K562 (cell line): ENCODE data around the gene PTGER3. TPM values are rescaled to one million over a fixed set of nuclear protein-coding genes. Genes with fewer than 3 reads are reported as not detected.
A peak's percentile ranks its signal among the peaks of the same experiment; 100 is the strongest.

Experiments
- ATAC-seq: fragments of 200-7000 bp; cut with Tn5 transposase; 3 replicates; pipeline ENCODE4 v1.9.1; 2020; ENCODE audit warnings: moderate library complexity
- BruUV-seq: library from RNA; stranded (reverse); fragments of 400-500 nt; replicated peaks from 2 replicates; lab custom pipeline; 2021; lab: Mats Ljungman, UMichigan
- CTCF ChIA-PET: fragments of 300-600 bp; formaldehyde crosslinking; extraction: SDS; loops from one replicate; lab custom pipeline; 2021; ENCODE audit warnings: low intra/inter-chr PET ratio; lab: Yijun Ruan, JAX
- POLR2A ChIA-PET: fragments of 300-600, 350-650 bp; sonication (Branson Sonifier 250); formaldehyde crosslinking; extraction: SDS; loops from one replicate; lab custom pipeline; 2021; ENCODE audit warnings: antibody characterized with exemption, inconsistent platforms; lab: Yijun Ruan, JAX
- DNase-seq, 4 experiments: peaks; one replicate each; pipeline versions ENCODE4 v3.0.0 to v3.0.0-alpha.2; 2011 to 2018; ENCODE audit warnings: low spot score in 3 of 4, mixed read lengths in 3 of 4; ENCODE audit errors: extremely low read depth in 1 of 4
- FAIRE-seq: peaks from 2 replicates; lab custom pipeline; 2011; peaks lifted over from hg19 to GRCh38; lab: Jason Lieb, UNC
- H2AFZ ChIP-seq: 2 replicates; pipeline ENCODE4 v1.6.0; 2011; ENCODE audit warnings: low read depth, low read length, control low read depth, inconsistent platforms
- H3K27ac ChIP-seq: fragments of 200-600 bp; 3 replicates; pipeline ENCODE4 v1.8.0; 2011; ENCODE audit warnings: low read depth, mild to moderate bottlenecking, control low read depth, inconsistent platforms, low read length, moderate library complexity, mixed read lengths; ENCODE audit errors: extremely low read depth
- H3K27me3 ChIP-seq, 2 experiments: fragments of 300-600 bp in 1 of 2; 2 replicates in 1 of 2; 3 replicates in 1 of 2; pipeline versions ENCODE4 v1.6.0 to v1.8.0; 2011; ENCODE audit warnings: inconsistent platforms in 2 of 2, low read length in 2 of 2, mild to moderate bottlenecking in 1 of 2, mixed read lengths in 1 of 2, moderate library complexity in 1 of 2; ENCODE audit not compliant: control insufficient read depth in 2 of 2, insufficient read depth in 2 of 2
- H3K36me3 ChIP-seq: fragments of 300-600 bp; 3 replicates; pipeline ENCODE4 v1.8.0; 2011; ENCODE audit warnings: mild to moderate bottlenecking, low read length, inconsistent platforms; ENCODE audit not compliant: control insufficient read depth, insufficient read depth
- H3K4me1 ChIP-seq, 2 experiments: fragments of 200-600 bp in 1 of 2; replicated peaks in 1 of 2; 2 replicates in 1 of 2; 3 replicates in 1 of 2; pipeline versions ENCODE4 v1.5.1 to v1.8.0; 2011; ENCODE audit warnings: inconsistent platforms in 2 of 2, low read length in 2 of 2, mild to moderate bottlenecking in 1 of 2, mixed read lengths in 1 of 2, moderate library complexity in 1 of 2; ENCODE audit not compliant: control insufficient read depth in 2 of 2, insufficient read depth in 2 of 2
- H3K4me2 ChIP-seq: 2 replicates; pipeline ENCODE4 v1.6.1; 2011; ENCODE audit warnings: low read length, control low read depth, inconsistent platforms, mixed read lengths; ENCODE audit not compliant: insufficient read depth
- H3K4me3 ChIP-seq: fragments of 200-600 bp; sonication (generic), shearing (Covaris generic); 2 replicates; pipeline ENCODE4 v1.5.1; 2016; ENCODE audit warnings: control low read depth, inconsistent platforms
- H3K79me2 ChIP-seq: fragments of 200-600 bp; 3 replicates; pipeline ENCODE4 v1.8.0; 2011; ENCODE audit warnings: low read length, inconsistent platforms; ENCODE audit not compliant: control insufficient read depth, insufficient read depth
- H3K9ac ChIP-seq, 2 experiments: 2 replicates each; pipeline versions ENCODE4 v1.6.0 to v1.6.1; 2011; ENCODE audit warnings: low read depth in 2 of 2, low read length in 2 of 2, control low read depth in 1 of 2, inconsistent platforms in 1 of 2, mild to moderate bottlenecking in 1 of 2, mixed read lengths in 1 of 2; ENCODE audit not compliant: insufficient read depth in 1 of 2
- H3K9me1 ChIP-seq: one replicate; pipeline ENCODE4 v1.6.0; 2011; ENCODE audit warnings: inconsistent platforms, mild to moderate bottlenecking, low read length, moderate library complexity; ENCODE audit not compliant: control insufficient read depth, insufficient read depth
- H3K9me3 ChIP-seq: replicated peaks from 2 replicates; pipeline ENCODE4 v1.5.1; 2011; ENCODE audit warnings: low read depth, low read length, inconsistent platforms; ENCODE audit not compliant: control insufficient read depth, insufficient read depth
- H4K20me1 ChIP-seq: replicated peaks from 2 replicates; pipeline ENCODE4 v1.6.1; 2011; ENCODE audit warnings: low read length, inconsistent platforms, mixed read lengths; ENCODE audit not compliant: control insufficient read depth, insufficient read depth
- ARID1B ChIP-seq: fragments of 450-650 bp; IDR thresholded peaks from 2 replicates; pipeline ENCODE4 v1.6.1; 2016; ENCODE audit warnings: antibody characterized with exemption, mild to moderate bottlenecking, inconsistent platforms
- CBFA2T3 ChIP-seq: fragments of 450-650 bp; IDR thresholded peaks from 2 replicates; pipeline ENCODE4 v1.6.1; 2017
- LARP7 ChIP-seq: fragments of 450-650 bp; IDR thresholded peaks from 2 replicates; pipeline ENCODE4 v1.6.1; 2016
- MTF1 ChIP-seq: fragments of 250-450 bp; sonication (Bioruptor Pico); IDR thresholded peaks from 2 replicates; pipeline ENCODE4 v1.9.0; 2021; ENCODE audit warnings: moderate library complexity, mild to moderate bottlenecking, inconsistent platforms, borderline replicate concordance
- ZNF444 ChIP-seq: fragments of 250-450 bp; sonication (Bioruptor Pico); IDR thresholded peaks from 2 replicates; pipeline ENCODE4 v1.4.0; 2020; ENCODE audit warnings: mild to moderate bottlenecking, moderate library complexity
- WGBS: fragments of 100-300 bp; shearing (Covaris generic); methylation state at CpG from one replicate; pipeline ENCODE4 v1.1.6; 2016; ENCODE audit warnings: low coverage, mixed read lengths; ENCODE audit not compliant: insufficient coverage; ENCODE audit errors: missing lambda C conversion rate; 5-methylcytosine and 5-hydroxymethylcytosine counted together
- in situ Hi-C: fragments of 300-500 bp; cut with MboI; formaldehyde crosslinking; loops from 4 replicates; pipeline ENCODE4 v1.15.0; 2018; ENCODE audit warnings: inconsistent platforms, mixed read lengths
- intact Hi-C: fragments of 100-400 bp; cut with micrococcal nuclease; formaldehyde crosslinking; loops from 2 replicates; pipeline ENCODE4 v1.14.2; 2022
- polyA plus RNA-seq, 8 experiments: library from polyadenylated mRNA; depleted of rRNA in 4 of 8; stranded (reverse) in 5 of 8; unstranded in 3 of 8; fragments of >200 nt; fragmentation: Nextera tagmentation in 2 of 8; fragmentation: Illumina TruSeq in 1 of 8; extraction: Ambion mirVana in 2 of 8; extraction: Trizol in 1 of 8; gene quantifications; 2 replicates each; pipeline versions ENCODE4 v1.2.1 to v1.2.3, GENCODE V29; 2011 to 2014; ENCODE audit warnings: inconsistent platforms in 1 of 8, missing spikeins in 1 of 8
- total RNA-seq, 7 experiments: library from RNA; depleted of rRNA in 6 of 7; stranded (reverse); fragments of >200 nt in 6 of 7; fragmentation: Illumina TruSeq in 2 of 7; extraction: Trizol in 2 of 7; gene quantifications; 2 replicates each; pipeline versions ENCODE4 v1.2.1 to v1.2.3, GENCODE V29; 2011 to 2021; ENCODE audit warnings: low replicate concordance in 1 of 7
- TF ChIP-seq, protein P1 (sequence below): fragments of 250-450 bp; sonication (Bioruptor Pico); IDR thresholded peaks from 2 replicates; pipeline ENCODE4 v1.4.0; 2020; ENCODE audit warnings: mild to moderate bottlenecking, moderate library complexity

Gene PTGER3
- total and polyA plus RNA-seq, 9 of the 15 experiments (the other 6 are each of a cell fraction or from before 2014, with no cell fraction given): 3.8 to 28.5 (median 14.2) TPM

- TF ChIP-seq CBFA2T3 (peak; percentile 27; the same call in 1 of the 2 replicates), ARID1B (0 out of 2 replicates have a peak, but pooled peaks have one; percentile 11), ZNF444 (CRISPR knock-in tag) (no peak), MTF1 (CRISPR knock-in tag) (no peak), LARP7 (no peak)
- TF ChIP-seq, protein P1, sequence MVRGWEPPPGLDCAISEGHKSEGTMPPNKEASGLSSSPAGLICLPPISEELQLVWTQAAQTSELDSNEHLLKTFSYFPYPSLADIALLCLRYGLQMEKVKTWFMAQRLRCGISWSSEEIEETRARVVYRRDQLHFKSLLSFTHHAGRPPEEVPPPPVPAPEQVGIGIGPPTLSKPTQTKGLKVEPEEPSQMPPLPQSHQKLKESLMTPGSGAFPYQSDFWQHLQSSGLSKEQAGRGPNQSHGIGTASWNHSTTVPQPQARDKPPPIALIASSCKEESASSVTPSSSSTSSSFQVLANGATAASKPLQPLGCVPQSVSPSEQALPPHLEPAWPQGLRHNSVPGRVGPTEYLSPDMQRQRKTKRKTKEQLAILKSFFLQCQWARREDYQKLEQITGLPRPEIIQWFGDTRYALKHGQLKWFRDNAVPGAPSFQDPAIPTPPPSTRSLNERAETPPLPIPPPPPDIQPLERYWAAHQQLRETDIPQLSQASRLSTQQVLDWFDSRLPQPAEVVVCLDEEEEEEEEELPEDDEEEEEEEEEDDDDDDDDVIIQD (CRISPR knock-in tag): no peak
- Histone ChIP-seq H3K27ac (0 out of 3 replicates have a peak overlapping the region, but pooled peaks have one; percentile 7), H4K20me1 (no peaks in the 10 kb centered on the region), H3K9me1 (no peaks in the 10 kb centered on the region), H3K36me3 (peaks cover 67% of the 10 kb centered on the region), H3K27me3 (no peaks in the 10 kb centered on the region), H3K9me3 (no peaks in the 10 kb centered on the region), H3K79me2 (peaks cover 87% of the 10 kb centered on the region), H3K4me1 (peaks cover 0 to 41% of the 10 kb centered on the region in 2 experiments), H3K4me2 (peak overlapping the region; percentile 13; the same call in 1 of the 2 replicates), H3K9ac (peak overlapping the region in 1 of 2 experiments; percentile 6; a peak in 1 of 4 replicates), H2AFZ (no peak overlapping the region), H3K4me3 (no peak overlapping the region)
- ATAC-seq (peak; percentile 37), DNase-seq (peak in 1 of 4 experiments; percentile 50), FAIRE-seq (no peak)
- CTCF ChIA-PET: interaction anchor here (0.7 kb wide), 1 partner anchor 599 kb away, joined by 7 read pairs; no protein-coding TSS in a partner anchor
- in situ Hi-C loops (no loop called here), intact Hi-C loops (no loop called here)
- no TSS peak for BruUV-seq
- POLR2A ChIA-PET: interaction anchor here (0.6 kb wide), 1 partner anchor 9 kb away, joined by 3 read pairs; no protein-coding TSS in a partner anchor
- WGBS: 6% methylated on average over 2 of the region's 2 CpGs
Measured at GRCh38 chr1:71038942-71039341, 8.7 kb downstream of the PTGER3 start.
